GM18507 (cell line): ENCODE results near the gene PSMB11.
A peak's percentile ranks its signal among the peaks of the same experiment; 100 is the strongest.

ENCODE experiments used
- DNase-seq: peaks from one replicate; pipeline ENCODE4 v3.0.0; 2011; ENCODE audit warnings: low read depth; ENCODE audit not compliant: insufficient read length; ENCODE audit errors: extremely low spot score
- FAIRE-seq: peaks from 2 replicates; lab custom pipeline; 2011; peaks lifted over from hg19 to GRCh38; lab: Jason Lieb, UNC

Gene PSMB11

DNA sequence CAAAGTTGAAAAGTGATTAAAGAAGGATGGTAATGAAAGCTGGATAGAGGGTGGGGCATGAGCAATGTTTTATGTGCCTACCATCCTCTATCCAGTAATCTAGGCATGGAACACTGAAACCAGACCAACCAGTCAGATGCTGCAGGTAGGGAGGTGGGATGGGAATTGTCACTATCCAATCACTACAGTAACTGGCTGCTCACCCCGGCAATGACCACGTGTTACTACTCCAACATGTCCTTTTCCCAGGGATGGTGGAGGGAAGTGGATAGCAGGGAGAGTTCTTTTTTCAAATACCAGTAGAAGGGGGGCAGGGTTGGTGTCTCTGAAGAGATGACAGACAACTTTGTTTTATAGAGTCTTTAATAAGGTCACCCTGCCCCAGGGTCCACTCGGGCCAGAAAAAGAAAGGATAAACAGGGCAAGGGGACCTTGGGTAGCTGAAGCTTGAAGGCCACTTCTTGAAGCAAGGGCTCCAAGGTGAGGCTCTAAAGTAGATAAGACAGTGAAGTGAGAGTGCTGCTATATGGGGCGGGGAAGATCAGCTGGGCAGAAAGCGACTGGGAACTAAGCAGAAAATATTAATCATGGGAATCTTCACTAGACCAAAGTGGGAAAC lies 30.0 kb downstream of the PSMB11 start:
- DNase-seq: no peak
- FAIRE-seq: no peak

DNA sequence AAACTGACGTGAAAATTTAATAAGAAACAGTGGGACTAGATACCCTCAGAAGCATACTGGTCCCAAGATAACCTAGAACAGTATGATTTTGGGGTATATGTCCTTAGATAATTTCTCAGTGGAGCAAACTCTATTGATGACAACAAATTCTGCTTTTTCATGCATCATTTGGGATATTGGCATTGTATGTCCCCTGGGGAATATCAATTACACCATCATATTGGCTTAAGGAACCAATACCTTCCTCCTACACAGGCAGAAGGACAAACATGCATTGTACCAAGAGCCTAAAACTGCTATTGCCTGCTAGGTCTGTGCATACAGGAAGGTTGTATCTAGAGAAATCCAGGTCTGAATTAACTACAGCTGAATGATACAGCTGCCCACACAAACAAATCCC lies 32.9 kb downstream of the PSMB11 start:
- no peak for FAIRE-seq
- no peak for DNase-seq

DNA sequence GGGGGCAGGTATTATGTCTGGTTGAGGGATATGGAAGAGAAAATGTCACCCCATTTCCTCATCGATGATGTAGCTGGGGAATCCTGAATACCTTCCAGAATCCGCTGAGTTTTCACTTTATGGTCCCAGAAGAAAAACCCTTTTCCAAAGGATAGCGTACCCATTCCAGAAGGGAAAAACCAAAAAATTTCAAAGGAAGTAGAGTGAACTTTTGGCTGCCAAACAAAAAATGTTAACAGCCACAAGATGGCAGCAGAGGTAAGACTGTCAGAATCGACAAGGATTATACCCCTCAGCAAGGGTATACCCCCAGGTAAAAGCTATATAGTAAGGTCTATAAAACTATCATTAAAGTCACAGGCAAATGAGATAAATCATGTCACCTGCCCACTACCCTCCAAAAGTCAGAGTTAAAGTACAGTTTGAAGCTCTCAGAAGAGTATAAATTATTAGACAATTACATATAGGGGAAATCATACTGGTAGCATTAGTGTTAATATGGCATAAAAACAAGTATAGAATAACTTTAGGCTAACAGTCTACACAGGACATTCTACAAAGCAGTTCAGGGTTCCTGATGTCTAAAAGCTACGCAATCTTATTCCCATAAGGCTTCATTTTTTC lies 34.9 kb downstream of the PSMB11 start:
- no peak for DNase-seq
- FAIRE-seq: peak; percentile 47

DNA sequence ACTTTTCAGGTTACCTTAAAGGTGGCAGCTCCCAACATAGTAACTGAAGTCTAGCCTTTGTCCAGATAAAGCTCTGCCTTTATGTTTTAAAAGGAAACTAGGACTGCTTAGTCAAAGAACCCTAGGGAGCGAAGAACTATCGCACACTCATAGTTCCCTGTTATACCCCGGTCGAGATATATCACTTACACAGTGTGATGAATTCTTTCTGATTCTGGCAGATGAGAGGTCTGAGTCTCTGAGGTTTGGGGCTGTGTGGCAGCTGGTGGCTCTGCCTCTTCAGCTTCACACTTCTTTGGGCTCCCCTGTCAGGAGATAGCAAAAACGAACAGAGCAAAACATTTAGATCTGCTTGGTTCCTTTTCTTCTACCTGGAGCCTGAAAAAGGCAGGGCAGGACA lies 36.0 kb downstream of the PSMB11 start:
- DNase-seq: no peak
- no peak for FAIRE-seq

DNA sequence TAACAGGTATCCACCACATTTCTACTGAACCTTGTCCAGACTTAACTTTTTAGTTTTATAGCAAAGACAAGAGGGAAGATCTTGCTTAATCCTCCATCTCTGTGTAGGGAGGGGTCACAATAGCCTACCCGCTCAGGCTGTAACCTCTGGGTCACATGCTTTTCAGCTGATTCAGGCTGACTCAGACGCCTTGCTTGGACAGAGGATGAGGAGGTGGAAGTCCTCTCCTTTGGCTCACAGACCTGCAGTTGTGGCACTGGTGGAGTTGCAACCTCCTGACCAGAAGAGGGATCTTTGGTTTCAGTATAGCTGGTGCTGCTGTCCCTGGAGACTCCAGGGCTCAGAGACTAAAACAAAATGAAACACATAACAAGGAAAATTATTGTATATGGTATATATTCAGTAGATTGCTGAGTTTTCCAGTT lies 36.7 kb downstream of the PSMB11 start:
- FAIRE-seq (no peak), DNase-seq (no peak)

DNA sequence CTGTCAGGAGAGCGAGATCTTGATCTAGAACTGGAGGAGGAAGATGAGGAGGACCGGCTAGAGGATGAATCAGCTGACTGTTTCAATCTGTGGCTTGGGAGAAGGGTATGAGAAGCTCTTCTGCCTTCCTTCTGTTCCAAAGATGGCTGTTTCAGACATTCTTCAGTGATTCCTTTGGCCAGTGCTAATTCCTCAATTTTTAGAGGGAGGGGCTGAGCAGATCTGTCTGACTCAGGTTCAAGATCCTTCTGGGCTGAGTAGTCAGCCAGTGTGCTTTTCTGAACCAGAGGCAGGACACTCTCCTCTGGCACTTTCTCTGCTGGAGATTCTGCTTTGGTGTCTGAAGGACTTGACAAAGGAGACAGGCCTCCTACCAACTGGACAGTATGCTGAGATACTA lies 37.7 kb downstream of the PSMB11 start:
- no peak for FAIRE-seq

DNA sequence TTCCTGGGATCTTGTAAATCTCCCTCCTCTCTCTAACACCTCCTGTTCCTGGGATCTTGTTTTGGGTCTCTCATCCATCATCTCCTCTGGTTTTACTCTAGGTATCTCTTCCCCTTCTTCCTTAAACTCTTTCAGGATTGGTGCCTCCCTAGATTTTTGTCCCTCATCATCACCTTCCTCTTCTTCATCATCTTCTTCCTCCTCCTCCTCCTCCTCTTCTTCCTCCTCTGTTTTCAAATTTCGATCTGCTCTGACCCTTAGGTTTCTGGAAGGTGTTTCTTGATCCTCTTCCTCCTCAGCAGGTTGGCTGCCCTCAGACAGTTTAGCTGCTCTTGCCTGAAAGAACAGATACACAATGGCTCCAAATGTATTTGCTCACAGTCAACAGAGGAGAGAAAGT lies 38.5 kb downstream of the PSMB11 start:
- FAIRE-seq (no peak), DNase-seq (no peak)

More for the DNA sequence above, 37.7 kb downstream of the PSMB11 start:
- DNase-seq: no peak

DNA sequence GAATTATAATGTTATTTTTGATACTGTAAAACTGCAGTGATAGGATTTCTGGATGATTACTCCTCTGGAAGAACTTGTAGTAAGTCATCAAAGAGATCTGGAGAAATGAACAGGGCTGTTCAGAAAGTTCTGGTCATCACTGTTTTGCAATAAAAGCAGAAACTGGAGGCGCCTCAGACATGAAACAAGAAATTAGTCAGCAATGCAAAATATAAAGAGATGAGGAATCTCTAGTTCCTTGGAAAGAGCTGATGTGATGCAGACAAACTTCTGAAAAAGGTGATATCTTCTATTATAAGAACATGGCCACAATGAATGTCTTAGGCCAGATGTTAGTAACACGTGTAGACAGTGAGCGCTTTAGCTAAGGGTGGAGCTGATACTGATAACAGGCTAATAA lies 43.4 kb downstream of the PSMB11 start:
- FAIRE-seq: no peak
- DNase-seq: no peak

DNA sequence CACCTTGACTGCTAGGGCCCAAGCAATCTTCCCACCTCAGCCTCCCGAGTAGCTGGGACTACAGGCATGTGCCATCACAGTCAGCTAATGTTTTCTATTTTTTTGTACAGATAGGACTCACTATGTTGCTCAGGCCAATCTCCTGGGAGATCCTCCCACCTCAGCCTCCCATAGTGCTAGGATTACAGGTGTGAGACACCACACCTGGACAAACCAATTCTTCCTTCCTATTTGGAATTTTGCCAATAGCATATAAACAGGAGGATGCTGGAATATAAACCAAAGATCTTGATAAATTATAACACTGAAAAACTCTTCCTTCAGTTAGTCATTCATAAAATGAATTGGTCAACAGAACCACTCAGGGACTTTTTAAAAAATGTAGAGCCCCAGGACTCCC lies 44.6 kb downstream of the PSMB11 start:
- DNase-seq (no peak), FAIRE-seq (no peak)

DNA sequence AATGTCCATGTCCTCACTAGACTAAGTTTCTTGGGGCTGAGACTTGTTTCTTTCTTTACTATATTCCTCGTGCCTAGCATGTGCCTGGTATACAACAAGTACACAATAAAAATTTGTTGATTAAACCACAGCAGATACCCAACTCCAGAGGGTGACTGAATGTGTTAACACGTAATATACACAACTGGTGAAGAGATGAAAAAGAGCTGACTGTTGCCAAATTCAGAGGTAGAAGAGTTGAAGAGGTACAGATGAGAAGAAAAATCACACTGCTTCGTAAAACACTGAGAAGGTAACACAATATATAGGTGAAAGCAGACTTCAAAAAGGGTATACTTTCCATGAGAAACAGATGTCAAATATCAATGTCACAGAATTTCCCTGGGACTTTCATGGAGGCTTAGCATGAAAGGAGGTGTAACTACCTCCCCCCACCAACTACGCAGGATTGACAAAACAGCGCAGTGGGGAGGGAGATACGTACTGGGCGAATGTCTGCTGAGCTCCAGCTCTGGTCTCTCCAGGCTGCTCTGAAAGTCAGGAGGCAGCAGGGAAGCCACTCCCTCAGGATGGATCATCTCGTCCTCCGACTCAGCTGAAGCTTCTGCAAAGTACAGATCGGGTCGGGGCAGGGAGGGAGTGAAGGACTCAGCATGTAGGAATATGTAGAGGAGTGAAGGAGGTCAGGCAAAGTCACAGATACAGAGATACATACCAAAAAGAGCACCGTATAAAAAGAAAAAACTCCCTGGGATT lies 47.7 kb downstream of the PSMB11 start:
- no peak for FAIRE-seq
- DNase-seq: no peak

DNA sequence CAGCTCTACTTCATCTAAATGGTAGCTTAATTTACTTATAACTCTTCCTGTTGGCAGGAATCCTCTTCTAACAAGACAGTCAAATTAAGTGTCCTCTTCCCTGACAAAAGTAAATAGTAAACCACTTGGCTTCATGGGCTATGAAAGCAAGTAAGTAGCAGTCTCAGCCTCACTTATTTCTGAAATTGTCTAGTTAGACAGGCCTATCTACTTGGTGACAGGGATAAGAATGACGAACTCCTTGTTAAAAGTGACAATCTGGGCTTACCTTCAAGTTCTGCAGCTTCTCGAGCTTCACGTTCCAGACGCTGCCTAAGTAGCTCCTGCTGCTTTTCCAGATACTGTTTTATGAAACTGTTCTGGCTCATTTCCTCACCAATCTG lies 48.2 kb downstream of the PSMB11 start:
- FAIRE-seq: no peak
- DNase-seq: no peak

DNA sequence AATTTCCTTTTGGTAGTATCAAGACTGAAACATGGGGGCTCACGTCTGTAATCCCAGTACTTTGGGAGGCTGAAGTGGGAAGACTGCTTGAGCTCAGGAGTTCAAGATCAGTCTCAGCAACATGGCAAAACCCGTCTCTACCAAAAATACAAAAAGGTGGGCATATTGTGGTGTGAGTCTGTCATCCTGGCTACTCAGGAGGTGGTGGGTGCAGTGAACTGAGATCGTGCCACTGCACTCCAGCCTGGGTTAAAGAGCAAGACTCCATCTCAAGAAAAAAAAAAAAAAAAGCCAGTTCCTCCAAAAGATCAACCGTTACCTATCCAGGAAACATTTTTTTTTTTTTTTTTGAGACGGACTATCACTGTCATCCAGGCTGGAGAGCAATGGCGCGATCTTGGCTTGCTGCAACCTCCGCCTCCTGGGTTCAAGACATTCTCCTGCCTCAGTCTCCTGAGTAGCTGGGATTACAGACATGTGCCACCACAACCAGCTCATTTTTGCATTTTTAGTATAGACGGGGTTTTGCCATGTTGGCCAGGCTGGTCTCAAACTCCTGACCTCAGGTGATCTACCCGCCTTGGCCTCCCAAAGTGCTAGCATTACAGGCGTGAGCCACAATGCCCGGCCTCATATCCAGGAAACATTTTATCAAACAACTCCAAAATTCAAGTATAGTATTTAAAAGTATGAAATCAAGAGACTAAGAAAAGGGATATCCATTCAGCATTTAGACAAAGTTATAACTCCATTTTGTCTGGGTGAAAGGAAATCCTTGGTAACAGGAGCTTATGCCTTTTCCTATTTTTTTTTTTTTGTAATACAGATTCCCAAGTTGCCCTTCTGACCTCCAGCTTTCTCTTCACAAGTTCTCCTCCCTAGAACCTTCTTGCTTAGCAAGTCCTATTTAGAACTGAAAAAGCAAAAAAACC lies 49.5 kb downstream of the PSMB11 start:
- no peak for DNase-seq

DNA sequence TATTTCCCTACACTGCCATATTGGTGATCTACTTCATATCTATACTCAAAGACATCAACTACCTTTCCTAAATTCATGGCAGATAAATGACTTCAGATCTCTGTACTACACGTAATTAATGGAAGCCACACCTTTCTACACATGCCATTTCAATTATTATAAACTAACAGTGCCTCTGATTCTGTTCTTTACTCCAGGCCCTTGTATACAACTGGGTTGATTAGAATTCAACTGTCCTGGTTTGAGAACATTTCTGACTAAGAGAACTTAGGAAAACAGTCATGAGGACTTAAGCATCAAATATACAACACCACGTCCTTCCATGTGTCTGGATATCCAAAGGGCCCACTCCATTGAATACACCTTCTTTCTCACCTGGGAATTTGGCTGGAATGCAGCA lies 51.1 kb downstream of the PSMB11 start:
- FAIRE-seq (no peak), DNase-seq (no peak)

More for the DNA sequence above, 49.5 kb downstream of the PSMB11 start:
- FAIRE-seq: no peak

DNA sequence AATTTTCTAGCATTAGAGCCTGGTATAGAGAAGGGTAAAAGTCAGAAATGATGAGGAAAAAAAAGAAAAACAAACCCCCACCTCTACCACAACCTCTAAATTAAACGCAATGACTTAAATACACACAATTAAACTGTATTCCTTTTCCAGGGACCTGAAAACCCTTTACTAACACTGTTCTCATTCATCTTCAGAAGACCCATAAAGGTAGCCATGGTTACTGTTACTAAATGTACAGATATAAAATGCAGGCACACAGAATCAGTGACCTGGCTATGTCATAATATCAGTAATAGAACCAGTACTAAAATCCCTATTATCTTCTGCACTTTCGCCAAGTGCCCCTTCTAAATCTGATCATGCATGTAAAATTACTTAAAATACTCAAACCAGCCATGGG lies 51.5 kb downstream of the PSMB11 start:
- FAIRE-seq (no peak), DNase-seq (no peak)
